Measurements from ENCODE around the gene ASAP2. TPM values are rescaled to one million over a fixed set of nuclear protein-coding genes. Genes with fewer than 3 reads are reported as not detected.
"Not testable (repeated sequence)": the region's sequence is repeated elsewhere in the genome, so short reads cannot be mapped to it uniquely, and the experiment has no call there.

The ASAP2 gene
- polyA plus RNA-seq, 1 donor from 2014 or later = 41.0 TPM

DNA sequence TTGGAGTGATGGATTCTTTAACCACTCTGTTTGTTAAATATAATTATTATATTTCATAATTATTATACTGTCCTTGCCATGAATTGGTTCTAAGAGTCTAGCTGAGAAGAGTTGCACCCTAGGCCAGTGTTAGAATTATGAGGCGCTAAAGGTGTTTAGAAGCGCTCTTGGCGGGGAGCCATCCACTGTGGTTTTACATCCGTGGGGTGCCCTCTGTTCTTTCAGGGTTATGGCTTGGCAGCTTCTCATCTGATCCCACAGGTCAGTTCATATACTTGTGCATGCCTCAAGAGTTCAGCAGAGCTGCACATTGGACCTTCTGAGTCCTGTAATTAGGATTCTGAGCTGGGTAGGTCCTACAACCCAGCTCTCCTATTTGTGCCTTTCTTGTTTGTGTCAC lies 9.1 kb downstream of the ASAP2 start:
- H2AFZ ChIP-seq (ENCODE audit: low read depth, low read length) = no peak overlapping the region
- no peak overlapping the region for H3K4me2 ChIP-seq (ENCODE audit: low read length)
- H3F3A ChIP-seq (ENCODE audit: insufficient read depth, low read length, poor library complexity, severe bottlenecking) = no peaks in the 10 kb centered on the region
- no peaks in the 10 kb centered on the region for H3K27me3 ChIP-seq (ENCODE audit: insufficient read depth, low read depth, low read length)
- no peaks in the 10 kb centered on the region for H3K36me3 ChIP-seq (ENCODE audit: insufficient read depth, low read length)
- TF ChIP-seq EP300 (conservative IDR thresholded peaks at IDR 0.05; ENCODE audit: poor library complexity, severe bottlenecking) (no peak), RAD21 (conservative IDR thresholded peaks at IDR 0.05) (no peak), REST (IDR thresholded peaks at IDR 0.05; ENCODE audit: borderline replicate concordance) (no peak), EZH2 (IDR thresholded peaks at IDR 0.05; ENCODE audit: borderline replicate concordance, insufficient read depth, low read length, poor library complexity, severe bottlenecking) (no peak), TAF1 (IDR thresholded peaks at IDR 0.05; ENCODE audit: low read depth) (no peak), CTCF (IDR thresholded peaks at IDR 0.05; ENCODE audit: poor library complexity, severe bottlenecking) (no peak), SMC3 (conservative IDR thresholded peaks at IDR 0.05; ENCODE audit: poor library complexity) (no peak), POLR2AphosphoS5 (IDR thresholded peaks at IDR 0.05) (no peak), MXI1 (conservative IDR thresholded peaks at IDR 0.05; ENCODE audit: poor library complexity, severe bottlenecking) (no peak)
- no peak overlapping the region for H3K9ac ChIP-seq (ENCODE audit: low read length)
- no peak overlapping the region for H3K4me3 ChIP-seq (ENCODE audit: low read length)
- H3K9me2 ChIP-seq (ENCODE audit: insufficient read depth, low read length) = no peaks in the 10 kb centered on the region
- no peaks in the 10 kb centered on the region for H3K9me3 ChIP-seq (ENCODE audit: low read length)
- H4K20me1 ChIP-seq (ENCODE audit: insufficient read depth) = peaks cover 3% of the 10 kb centered on the region
- H3K27ac ChIP-seq (ENCODE audit: low read length) = no peak overlapping the region
- H3K79me2 ChIP-seq (replicated peaks; ENCODE audit: insufficient read depth, low read length) = peaks cover 78% of the 10 kb centered on the region

DNA sequence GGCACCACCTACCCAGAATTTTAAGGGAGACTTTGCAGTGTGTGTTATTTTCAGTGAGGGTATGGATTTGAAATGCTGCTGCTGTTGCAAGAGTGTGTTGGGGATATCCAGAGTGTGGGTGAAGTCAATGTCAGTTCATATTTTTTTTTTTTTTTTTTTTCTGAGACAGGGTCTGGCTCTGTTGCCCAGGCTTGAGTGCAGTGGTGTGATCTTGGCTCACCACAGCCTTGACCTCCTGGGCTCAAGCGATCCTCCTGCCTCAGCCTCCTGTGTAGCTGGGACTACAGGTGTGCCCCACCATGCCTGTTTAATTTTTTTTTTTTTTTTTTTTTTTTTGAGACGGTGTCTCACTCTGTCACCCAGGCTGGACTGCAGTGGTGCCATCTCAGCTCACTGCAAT lies 9.5 kb downstream of the ASAP2 start:
- H3K4me3 ChIP-seq (ENCODE audit: low read length); H3F3A ChIP-seq (ENCODE audit: insufficient read depth, low read length, poor library complexity, severe bottlenecking); H3K27ac ChIP-seq (ENCODE audit: low read length); H3K9ac ChIP-seq (ENCODE audit: low read length); H3K4me2 ChIP-seq (ENCODE audit: low read length); H3K9me2 ChIP-seq (ENCODE audit: insufficient read depth, low read length); H4K20me1 ChIP-seq (ENCODE audit: insufficient read depth); H3K27me3 ChIP-seq (ENCODE audit: insufficient read depth, low read depth, low read length); H3K36me3 ChIP-seq (ENCODE audit: insufficient read depth, low read length); H2AFZ ChIP-seq (ENCODE audit: low read depth, low read length); H3K9me3 ChIP-seq (ENCODE audit: low read length): not testable (repeated sequence)
- peaks cover 79% of the 10 kb centered on the region for H3K79me2 ChIP-seq (replicated peaks; ENCODE audit: insufficient read depth, low read length)
